ENCODE results near the gene CHAC2. TPM values are rescaled to one million over a fixed set of nuclear protein-coding genes. Genes with fewer than 3 reads are reported as not detected.
"Not testable (repeated sequence)": the region's sequence is repeated elsewhere in the genome, so short reads cannot be mapped to it uniquely, and the experiment has no call there.

The CHAC2 gene
- total RNA-seq, 1 donor from 2014 or later = 16.5 TPM

- intact Hi-C loops (cut with micrococcal nuclease) = no loop called here
Observed at GRCh38 chr2:53777134-53777533, 9.5 kb downstream of the CHAC2 start.

DNA sequence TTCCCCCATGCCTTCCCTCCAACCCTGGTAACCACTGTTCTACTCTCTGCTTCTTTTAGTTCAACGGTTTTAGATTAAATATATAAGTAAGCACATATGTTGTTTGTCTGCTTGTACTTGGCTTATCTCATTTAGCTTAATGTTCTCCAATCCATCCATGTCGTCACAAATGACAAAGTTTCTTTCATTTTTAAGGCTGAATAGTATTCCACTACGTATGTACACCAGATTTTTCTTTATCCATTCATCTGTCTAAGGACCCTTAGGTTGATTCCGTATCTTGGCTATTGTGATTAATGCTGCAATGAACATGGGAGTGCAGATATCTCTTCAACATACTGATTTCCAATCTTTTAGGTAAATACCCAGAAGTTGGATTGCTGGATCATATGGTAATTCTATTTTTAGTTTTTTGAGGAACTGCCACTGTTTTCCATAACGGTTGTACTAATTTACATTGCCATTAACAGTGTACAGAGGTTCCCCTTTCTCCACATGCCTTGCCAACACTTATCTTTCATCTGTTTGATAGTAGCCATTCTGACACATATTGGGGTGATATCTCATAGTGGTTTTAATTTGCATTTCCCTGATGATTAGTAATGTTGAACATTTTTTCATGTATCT is 11.0 kb downstream of the CHAC2 start:
- intact Hi-C loops (cut with micrococcal nuclease) = no loop called here

GRCh38 chr2:53780056-53780455 is 12.5 kb downstream of the CHAC2 start:
- intact Hi-C loops (cut with micrococcal nuclease) = no loop called here

DNA sequence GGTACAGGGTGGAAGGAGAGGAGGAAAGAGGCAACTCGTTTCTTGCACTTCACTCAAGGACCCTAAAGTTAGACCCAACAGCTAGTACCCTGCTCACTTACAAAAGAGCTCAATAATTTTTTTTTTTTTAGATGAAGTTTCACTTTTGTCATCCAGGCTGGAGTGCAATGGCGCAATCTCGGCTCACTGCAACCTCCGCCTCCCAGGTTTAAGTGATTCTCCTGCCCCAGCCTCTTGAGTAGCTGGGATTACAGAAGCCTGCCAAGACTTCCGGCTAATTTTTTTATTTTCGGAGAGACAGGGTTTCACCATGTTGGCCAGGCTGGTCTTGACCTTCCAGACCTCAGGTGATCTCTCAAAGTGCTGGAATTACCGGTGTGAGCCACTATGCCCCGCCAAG is 15.1 kb downstream of the CHAC2 start:
- intact Hi-C loops (cut with micrococcal nuclease) = no loop called here

DNA sequence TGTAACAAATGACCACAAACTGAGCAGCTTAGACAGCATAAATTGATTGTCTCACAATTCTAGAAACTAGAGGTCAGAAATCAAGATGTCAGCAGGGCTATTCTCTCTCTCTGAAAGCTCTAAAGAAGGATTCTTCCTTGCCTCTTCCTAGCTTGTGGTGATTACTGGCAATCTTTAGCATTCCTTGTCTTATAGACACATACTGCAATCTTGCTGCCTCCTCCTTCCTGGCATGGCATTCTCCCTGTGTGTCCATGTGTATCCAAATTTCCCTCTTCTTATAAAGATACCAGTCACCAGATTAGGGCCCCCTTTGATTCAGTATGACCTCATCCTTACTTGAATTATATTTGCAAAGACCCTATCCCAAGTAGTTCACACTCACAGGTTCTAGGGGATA is 16.8 kb downstream of the CHAC2 start:
- intact Hi-C loops (cut with micrococcal nuclease) = no loop called here

DNA sequence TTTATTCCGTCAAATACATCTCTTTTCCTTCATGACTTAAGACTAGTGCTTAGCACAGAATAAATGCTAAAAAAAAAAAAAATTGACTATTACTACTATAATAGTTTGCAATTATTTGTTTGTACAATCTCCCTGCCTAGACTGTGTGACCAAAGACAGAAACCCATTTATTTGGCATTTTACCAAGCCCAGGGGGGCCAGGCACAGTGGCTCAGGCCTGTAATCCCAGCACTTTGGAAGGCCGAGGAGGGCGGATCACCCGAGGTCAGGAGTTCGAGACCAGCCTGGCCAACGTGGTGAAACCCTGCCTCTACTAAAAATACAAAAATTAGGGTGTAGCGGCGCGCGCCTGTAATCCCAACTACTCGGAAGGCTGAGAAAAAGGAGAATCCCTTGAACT is 17.8 kb downstream of the CHAC2 start:
- intact Hi-C loops (cut with micrococcal nuclease) = no loop called here

GRCh38 chr2:53786352-53786704 is 18.7 kb downstream of the CHAC2 start:
- intact Hi-C loops (cut with micrococcal nuclease) = loop anchor here (1.0 to 2.0 kb wide), 4 partner anchors 19 to 1830 kb away; partner anchors contain the start of genes ACYP2, CHAC2 and PPP4R3B

DNA sequence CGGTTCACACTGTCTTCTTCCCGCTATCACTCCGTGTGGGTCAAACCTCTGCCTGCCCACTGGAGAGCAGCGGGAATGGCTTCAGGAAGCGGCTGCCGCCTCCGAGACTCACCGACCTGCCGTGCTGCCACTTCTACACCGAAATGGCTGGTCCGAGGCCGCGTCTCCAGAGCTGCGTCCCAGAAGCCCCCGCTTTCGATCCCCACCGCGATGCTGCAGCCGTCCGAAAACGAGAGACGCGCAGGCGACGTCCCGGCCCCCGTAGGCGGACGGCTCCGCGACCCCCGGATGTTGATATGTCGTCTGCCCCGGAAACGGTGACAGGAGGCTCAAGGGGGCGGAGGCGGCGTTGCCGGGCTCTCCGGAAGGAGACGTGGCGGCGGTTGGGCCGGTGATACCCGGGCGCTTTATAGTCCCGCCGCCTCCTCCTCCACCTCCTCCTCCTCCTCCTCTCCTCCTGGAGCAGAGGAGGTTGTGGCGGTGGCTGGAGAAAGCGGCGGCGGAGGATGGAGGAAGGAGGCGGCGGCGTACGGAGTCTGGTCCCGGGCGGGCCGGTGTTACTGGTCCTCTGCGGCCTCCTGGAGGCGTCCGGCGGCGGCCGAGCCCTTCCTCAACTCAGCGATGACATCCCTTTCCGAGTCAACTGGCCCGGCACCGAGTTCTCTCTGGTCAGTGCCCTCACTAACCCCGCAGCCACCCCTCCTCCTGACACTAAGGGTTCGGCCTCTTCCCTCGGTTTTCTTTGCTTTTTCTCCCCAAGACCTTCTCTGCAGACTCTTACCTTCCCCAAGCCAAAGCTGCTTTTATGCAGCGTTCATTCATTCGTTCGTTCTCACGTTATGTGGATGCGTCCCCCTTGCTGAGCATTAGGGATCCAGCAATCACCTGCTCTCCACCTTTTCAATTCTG is 19.4 kb downstream of the CHAC2 start, which contains the start of the genes ASB3 and ERLEC1:
TSS of gene ASB3 (minus strand) at position 249 of the 909 bp plus-strand sequence. CDS start 21,381 bp downstream, outside the sequence.
TSS of gene ERLEC1 (plus strand) at position 340 of the 909 bp plus-strand sequence. CDS start at position 507, 167 bp downstream.
- intact Hi-C loops (cut with micrococcal nuclease) = loop anchor here (1.0 to 2.0 kb wide), 6 partner anchors 20 to 1830 kb away; partner anchors contain the start of genes ACYP2, CHAC2, EML6 and PPP4R3B

- intact Hi-C loops (cut with micrococcal nuclease) = loop anchor here (1.0 to 2.0 kb wide), 5 partner anchors 184 to 1829 kb away; partner anchors contain the start of genes ACYP2, EML6 and PPP4R3B
Observed at GRCh38 chr2:53787614-53788289, 20.1 kb downstream of the CHAC2 start.

- intact Hi-C loops (cut with micrococcal nuclease) = no loop called here
Observed at GRCh38 chr2:53793261-53793660, 25.7 kb downstream of the CHAC2 start.

DNA sequence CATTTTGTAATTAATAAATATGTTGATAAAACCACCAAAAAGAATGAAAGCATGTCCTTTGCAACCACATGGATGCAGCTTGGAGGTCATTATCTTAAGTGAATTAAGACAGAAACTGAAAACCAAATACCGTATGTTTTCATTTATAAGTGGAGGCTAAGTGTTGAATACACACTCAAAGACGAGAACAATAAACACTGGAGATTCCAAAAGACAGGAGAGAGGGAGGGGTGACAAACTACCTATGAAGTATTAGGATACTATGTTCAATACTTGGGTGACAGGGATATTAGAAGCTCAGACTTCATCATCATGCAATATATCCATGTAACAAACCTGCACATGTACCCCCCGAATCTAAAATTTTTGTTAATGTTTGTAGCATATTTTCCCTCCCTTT is 26.2 kb downstream of the CHAC2 start:
- intact Hi-C loops (cut with micrococcal nuclease) = no loop called here

- intact Hi-C loops (cut with micrococcal nuclease) = no loop called here
Observed at GRCh38 chr2:53801547-53801946, 33.9 kb downstream of the CHAC2 start.

- intact Hi-C loops (cut with micrococcal nuclease) = no loop called here
Observed at GRCh38 chr2:53802617-53803151, 35.1 kb downstream of the CHAC2 start.

DNA sequence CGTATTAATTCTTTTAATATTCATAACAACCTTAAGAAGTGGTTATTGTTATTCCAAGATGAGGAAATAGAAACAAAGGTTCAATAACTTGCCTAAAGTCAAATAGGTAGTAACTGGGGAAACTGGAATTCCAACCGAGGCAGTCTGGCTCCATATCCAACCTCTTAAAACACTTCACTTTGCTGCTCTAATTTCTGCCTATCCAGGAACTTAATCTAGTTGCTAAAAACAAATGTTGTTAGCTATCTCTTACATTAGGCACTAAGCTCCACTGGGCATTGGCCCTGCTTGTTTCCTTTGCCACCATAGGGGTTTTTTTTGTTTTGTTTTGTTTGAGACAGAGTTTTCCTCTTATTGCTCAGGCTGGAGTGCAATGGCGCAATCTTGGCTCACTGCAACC is 44.0 kb downstream of the CHAC2 start:
- intact Hi-C loops (cut with micrococcal nuclease) = no loop called here

DNA sequence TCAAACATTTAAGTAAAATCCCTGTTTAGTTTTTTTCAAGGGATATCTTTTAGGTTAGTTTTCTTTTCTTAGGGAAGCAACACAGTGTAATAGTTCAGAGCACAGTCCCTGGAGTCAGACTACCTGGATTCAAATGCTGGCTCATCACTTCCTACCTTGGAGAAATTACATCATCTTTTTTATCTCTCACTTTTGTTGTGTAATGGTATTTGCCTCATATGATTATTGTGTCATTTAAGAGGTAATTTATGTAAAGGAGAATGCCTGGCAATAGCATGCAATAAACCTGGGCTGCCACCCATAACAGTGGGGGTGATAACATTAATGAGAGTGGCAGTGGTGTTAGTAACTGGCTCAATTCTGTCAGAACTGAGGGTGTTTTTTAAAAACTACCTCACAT is 45.5 kb downstream of the CHAC2 start:
- intact Hi-C loops (cut with micrococcal nuclease) = no loop called here

GRCh38 chr2:53818854-53819435 is 51.3 kb downstream of the CHAC2 start:
- intact Hi-C loops (cut with micrococcal nuclease) = no loop called here

DNA sequence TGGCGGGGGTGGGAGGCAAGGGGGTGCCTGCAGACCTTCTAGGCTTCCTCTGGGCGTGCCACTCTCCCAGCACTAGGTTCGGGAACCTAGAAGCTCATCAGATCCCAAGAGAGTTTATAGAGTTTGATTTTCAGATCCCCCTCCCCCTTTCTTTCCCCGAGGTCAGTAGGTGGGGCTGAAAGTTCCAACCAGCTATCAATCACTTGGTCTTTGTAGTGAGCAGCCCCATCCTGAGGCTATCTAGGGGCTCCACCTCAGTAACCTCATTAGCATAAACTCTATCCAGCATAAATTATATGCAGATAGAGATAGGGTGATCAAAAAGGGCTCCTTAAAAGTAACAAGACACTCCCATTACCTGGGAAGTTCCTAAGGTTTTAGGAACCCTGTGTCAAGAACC is 52.0 kb downstream of the CHAC2 start:
- intact Hi-C loops (cut with micrococcal nuclease) = no loop called here

DNA sequence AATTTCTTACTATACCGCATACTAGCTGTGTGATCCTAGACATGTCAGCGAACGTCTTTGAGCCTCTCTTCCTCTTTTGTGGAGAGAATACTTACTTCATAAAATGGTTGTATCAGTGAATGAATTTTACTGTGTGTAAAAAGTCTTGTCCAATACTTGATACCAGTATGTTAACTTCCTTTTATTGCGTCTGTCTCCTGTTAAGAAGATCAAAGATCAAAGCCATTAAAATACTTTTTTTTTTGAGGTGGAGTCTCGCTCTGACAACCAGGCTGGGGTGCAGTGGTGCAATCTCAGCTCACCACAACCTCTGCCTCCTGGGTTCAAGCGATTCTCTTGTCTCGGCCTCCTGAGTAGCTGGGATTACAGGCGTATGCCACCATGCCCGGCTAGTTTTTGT is 52.4 kb downstream of the CHAC2 start:
- intact Hi-C loops (cut with micrococcal nuclease) = no loop called here

DNA sequence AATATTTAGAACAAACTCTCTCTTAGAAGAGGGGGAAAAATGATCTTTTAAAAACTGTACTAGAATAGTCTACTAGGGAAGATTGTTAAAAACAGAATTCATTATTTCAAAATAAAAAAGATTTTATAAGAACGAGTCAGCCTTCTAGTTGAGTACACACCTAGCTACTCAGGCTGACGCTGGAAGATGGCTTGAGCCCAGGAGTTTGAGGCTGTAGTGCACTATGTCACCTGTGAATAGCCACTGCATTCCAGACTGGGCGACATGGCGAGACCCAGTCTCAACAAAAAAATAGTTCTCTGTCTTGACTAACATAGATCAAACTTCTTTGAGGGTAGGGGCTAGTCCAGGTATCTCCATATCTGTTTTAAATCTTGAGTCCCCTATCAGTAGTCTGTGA is 53.1 kb downstream of the CHAC2 start:
- intact Hi-C loops (cut with micrococcal nuclease) = no loop called here

DNA sequence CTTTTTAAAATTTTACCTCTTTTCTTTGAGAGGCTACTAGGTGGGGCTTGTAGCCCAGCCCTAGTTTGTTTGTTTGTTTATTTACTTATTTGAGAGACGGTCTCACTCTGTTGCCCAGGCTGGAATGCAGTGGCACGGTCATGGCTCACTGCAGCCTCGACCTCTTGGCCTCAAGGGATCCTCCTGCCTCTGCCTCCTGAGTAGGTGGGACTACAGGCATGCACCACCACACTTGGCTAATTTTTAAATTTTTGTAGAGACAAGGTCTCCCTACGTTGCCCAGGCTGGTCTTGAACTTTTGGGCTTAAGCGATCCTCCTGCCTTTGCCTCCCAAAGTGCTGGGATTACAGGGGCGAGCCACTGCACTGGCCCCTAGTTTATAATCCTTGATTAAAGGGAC is 54.2 kb downstream of the CHAC2 start:
- intact Hi-C loops (cut with micrococcal nuclease) = no loop called here

GRCh38 chr2:53823639-53824038 is 56.0 kb downstream of the CHAC2 start:
- intact Hi-C loops (cut with micrococcal nuclease) = not testable (repeated sequence)

Data from T-helper 2 cell treated with Interferon-gamma antibody and Interleukin-4, amounts not matched to agents 100 ng/mL and 5 ng/mL, for 36 hours (primary cell).